ENCODE measurements around the gene LYST.
"Not testable (repeated sequence)": the region's sequence is repeated elsewhere in the genome, so short reads cannot be mapped to it uniquely, and the experiment has no call there.

Gene LYST

DNA sequence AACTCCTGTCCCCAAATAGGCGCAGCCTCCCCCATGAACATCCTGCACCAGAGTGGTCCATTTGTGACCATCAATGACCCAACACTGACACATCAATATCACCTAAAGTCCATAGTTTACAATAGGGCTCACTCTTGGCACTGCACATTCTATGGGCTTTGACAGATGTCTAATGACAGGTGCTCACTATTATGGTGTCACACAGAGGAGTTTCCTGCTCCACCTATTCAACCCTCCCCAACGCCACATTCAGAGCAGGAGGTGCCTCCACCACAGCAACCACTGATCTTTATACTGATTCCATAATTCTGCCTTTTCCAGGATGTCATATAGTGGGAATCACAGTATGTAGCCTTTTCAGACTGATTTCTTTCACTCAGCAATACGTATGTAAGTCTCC, 241.4 kb downstream of the LYST start:
- TF ChIP-seq, protein P1, sequence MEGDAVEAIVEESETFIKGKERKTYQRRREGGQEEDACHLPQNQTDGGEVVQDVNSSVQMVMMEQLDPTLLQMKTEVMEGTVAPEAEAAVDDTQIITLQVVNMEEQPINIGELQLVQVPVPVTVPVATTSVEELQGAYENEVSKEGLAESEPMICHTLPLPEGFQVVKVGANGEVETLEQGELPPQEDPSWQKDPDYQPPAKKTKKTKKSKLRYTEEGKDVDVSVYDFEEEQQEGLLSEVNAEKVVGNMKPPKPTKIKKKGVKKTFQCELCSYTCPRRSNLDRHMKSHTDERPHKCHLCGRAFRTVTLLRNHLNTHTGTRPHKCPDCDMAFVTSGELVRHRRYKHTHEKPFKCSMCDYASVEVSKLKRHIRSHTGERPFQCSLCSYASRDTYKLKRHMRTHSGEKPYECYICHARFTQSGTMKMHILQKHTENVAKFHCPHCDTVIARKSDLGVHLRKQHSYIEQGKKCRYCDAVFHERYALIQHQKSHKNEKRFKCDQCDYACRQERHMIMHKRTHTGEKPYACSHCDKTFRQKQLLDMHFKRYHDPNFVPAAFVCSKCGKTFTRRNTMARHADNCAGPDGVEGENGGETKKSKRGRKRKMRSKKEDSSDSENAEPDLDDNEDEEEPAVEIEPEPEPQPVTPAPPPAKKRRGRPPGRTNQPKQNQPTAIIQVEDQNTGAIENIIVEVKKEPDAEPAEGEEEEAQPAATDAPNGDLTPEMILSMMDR (IDR thresholded peaks at IDR 0.05; ENCODE audit: extremely low read depth, missing control alignments), result no peak
- no peak for DNase-seq (ENCODE audit: low spot score)

GRCh38 chr1:235624721-235625333, 241.9 kb downstream of the LYST start:
- no peak for DNase-seq (ENCODE audit: low spot score)
- TF ChIP-seq, protein P1 (IDR thresholded peaks at IDR 0.05; ENCODE audit: extremely low read depth, missing control alignments), result no peak

DNA sequence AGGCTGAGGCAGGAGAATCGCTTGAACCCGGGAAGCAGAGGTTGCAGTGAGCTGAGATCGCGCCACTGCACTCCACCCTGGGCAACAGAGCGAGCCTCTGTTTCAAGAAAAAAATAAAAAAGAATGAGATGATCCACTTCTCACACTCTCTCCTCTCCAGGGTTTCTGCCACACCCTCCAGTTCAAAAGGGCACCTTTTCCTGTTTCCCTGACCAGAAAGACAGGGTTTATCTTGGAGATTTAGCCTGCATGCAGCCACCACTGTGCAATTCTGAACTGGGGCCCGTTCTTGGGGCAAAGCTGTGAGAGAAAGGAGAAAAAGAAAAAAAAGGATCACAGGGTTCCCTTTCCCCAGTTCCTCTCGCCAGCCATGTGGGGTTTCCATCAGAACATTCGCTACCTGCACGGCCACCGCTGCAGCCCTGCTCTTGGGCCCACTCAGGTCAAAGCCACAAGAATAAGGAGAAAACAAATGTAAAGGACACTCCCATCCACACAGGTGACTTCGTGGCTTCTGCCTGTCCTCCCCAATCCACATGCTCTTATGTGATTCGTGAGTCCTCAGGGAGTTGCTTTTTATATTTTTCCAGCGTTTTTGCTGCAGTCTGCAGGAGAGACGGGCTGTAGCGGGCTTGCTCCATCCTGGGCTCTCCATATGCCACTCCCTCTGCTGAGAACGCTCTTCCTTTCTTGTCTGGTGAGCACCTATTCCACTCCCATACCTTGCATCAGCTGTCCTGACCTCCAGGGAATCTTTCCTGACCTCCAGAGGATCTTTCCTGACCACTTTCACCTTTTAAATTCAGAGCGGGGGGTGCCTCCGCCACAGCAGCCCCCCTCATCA, 243.5 kb downstream of the LYST start:
- TF ChIP-seq, protein P1 (IDR thresholded peaks at IDR 0.05; ENCODE audit: extremely low read depth, missing control alignments), result no peak
- no peak for DNase-seq (ENCODE audit: low spot score)

DNA sequence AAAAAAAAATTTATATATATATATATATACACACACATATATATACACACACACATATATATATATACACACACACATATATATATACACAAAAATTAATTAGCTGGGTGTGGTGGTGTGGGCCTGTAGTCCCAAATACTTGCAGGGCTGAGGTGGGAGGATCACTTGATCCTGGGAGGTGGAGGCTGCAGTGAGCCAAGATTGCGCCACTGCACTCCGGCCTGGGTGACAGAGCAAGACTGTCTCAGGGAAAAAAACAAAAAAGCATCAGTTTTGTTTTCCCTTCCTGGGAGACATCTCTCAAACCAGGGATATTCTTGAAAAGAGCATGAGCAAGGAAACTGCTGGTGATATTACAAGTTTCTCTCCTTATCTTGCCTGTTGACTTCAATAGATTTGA, 247.6 kb downstream of the LYST start:
- not testable (repeated sequence) for DNase-seq (ENCODE audit: low spot score)

DNA sequence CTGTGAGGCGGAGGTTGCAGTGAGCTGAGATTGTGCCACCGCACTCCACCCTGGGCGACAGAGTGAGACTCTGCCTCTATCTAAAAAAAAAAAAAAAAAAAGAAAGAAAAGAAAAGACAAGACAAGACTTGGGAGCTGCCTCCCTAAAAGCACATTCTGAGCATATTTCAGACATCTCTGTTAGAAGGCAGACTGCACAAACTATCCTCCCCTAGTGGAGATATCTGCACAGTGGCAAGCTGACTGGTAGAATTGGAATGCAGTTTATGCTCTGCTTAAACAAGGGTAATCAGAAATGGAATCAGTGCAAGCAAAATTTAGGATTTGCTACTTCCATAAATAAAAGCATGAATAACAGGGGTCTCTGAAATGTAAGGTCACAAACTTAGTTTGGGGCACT, 248.9 kb downstream of the LYST start:
- DNase-seq (ENCODE audit: low spot score), result no peak
- TF ChIP-seq, protein P1 (IDR thresholded peaks at IDR 0.05; ENCODE audit: extremely low read depth, missing control alignments), result no peak

DNA sequence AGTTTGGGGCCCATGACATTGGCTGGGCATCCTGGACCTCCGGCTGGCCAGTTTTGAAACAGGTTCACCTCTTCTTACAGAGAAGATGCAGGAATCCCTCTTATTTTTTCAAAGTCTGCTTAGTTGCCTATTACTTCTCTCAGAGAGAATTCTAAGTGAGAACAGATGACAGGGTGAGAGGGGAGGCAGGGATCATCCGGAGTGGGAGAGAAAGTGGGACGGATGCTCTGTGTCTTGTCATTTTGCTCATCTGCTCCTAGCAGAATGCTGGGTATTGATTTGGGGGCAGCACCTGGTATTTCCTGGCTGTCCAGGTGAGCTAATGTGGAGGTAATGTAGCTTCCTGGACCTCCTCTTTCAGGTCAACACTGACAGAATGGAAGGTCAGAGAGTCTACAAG, 249.6 kb downstream of the LYST start:
- DNase-seq (ENCODE audit: low spot score), result no peak
- TF ChIP-seq, protein P1 (IDR thresholded peaks at IDR 0.05; ENCODE audit: extremely low read depth, missing control alignments), result no peak

DNA sequence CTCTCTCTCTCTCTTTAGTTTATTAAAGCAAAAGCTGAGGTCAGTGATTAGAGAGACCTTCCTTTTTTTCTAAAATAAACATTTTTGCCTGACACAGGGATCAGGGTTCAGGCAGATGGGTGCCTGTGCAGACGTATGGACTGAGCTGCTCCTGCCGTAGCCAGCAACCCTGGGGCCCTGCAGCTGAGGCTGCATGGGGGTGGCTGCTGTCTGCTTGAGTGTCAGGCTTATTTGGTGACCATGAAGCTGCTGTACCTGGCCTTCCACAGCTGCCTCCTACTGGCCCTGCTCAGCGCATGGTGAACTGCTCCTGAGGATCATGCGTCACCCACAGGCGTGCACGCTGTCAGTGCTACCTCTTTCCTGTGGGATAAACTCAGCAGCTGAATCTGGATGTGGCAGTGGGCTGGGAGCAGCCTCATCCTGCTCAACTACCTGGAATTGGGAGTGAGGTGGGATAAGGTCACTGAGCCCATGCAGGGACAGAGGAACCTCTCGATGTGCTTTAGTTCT, 252.2 kb downstream of the LYST start:
- TF ChIP-seq, protein P1 (IDR thresholded peaks at IDR 0.05; ENCODE audit: extremely low read depth, missing control alignments), result no peak
- DNase-seq (ENCODE audit: low spot score), result no peak

Data from GM20000 (cell line).